ENCODE measurements around the gene DYSF. TPM values are rescaled to one million over a fixed set of nuclear protein-coding genes. Genes with fewer than 3 reads are reported as not detected.

The DYSF gene
- total RNA-seq, 1 experiment from 2014 or later: 5.5 TPM

GRCh38 chr2:71419145-71419544 is 34.2 kb upstream of the DYSF start:
- Histone ChIP-seq H3T11ph (ENCODE audit: low read length) (no peak overlapping the region), H2BK20ac (ENCODE audit: low read depth, low read length, poor library complexity, severe bottlenecking) (no peak overlapping the region), H3K4me1 (ENCODE audit: insufficient read depth, low read length) (no peaks in the 10 kb centered on the region), H3K56ac (ENCODE audit: insufficient read length, low read depth, low read length) (no peak overlapping the region), H4K5ac (ENCODE audit: insufficient read length, low read depth, low read length) (no peak overlapping the region), H4K8ac (replicated peaks; ENCODE audit: insufficient read length, low read depth, low read length) (no peak overlapping the region), H3K79me2 (ENCODE audit: insufficient read depth, low read length) (no peaks in the 10 kb centered on the region), H3K18ac (ENCODE audit: insufficient read length, low read depth, low read length) (no peak overlapping the region), H3K9me3 (ENCODE audit: control insufficient read depth, low read depth, low read length) (no peaks in the 10 kb centered on the region), H2BK120ac (ENCODE audit: low read depth, low read length, poor library complexity, severe bottlenecking) (no peak overlapping the region), H2BK5ac (ENCODE audit: insufficient read length, low read length) (no peak overlapping the region), H3K4ac (ENCODE audit: low read depth, low read length) (no peak overlapping the region), H3K27ac (ENCODE audit: insufficient read length, low read depth, low read length) (no peak overlapping the region), H4K91ac (ENCODE audit: insufficient read length, low read depth, low read length) (no peak overlapping the region), H2AK5ac (ENCODE audit: insufficient read length, low read length) (no peak overlapping the region), H3K79me1 (ENCODE audit: insufficient read depth, low read depth, low read length, poor library complexity, severe bottlenecking) (no peaks in the 10 kb centered on the region), H3K9ac (ENCODE audit: extremely low read depth, insufficient read length, low read length) (no peak overlapping the region), H3K23me2 (ENCODE audit: insufficient read length, low read depth, low read length, poor library complexity, severe bottlenecking) (no peaks in the 10 kb centered on the region), H4K20me1 (ENCODE audit: control insufficient read depth, insufficient read depth, insufficient read length) (no peaks in the 10 kb centered on the region), H2BK12ac (ENCODE audit: insufficient read length, low read depth, low read length) (no peak overlapping the region), H2AFZ (ENCODE audit: low read length) (no peak overlapping the region), H3K27me3 (ENCODE audit: insufficient read depth, low read length) (no peaks in the 10 kb centered on the region), H2BK15ac (ENCODE audit: low read depth, low read length) (no peak overlapping the region), H3K14ac (ENCODE audit: insufficient read depth, low read length) (no peak overlapping the region), H3K4me2 (ENCODE audit: insufficient read depth, insufficient read length, low read length) (no peak overlapping the region), H3K23ac (ENCODE audit: insufficient read length, low read depth, low read length) (no peak overlapping the region)
- H3K9me3 Mint-ChIP-seq: no peaks in the 10 kb centered on the region
- peak overlapping the region in 1 of 3 experiments; percentile 42; a peak in 2 of 7 replicates for H3K27ac Mint-ChIP-seq
- DNase-seq: no peak
- H3K36me3 Mint-ChIP-seq (ENCODE audit: insufficient read depth in 1 of 3, low read depth in 3 of 3): peaks cover 9 to 23% (median 22%) of the 10 kb centered on the region in 3 experiments; a peak in 6 of 7 replicates
- H3K27me3 Mint-ChIP-seq (ENCODE audit: low read depth): no peaks in the 10 kb centered on the region
- H3K4me3 Mint-ChIP-seq: no peak overlapping the region
- WGBS (ENCODE audit: extremely low coverage, insufficient read length, low lambda C conversion rate): 100% methylated on average over 1 of the region's 4 CpGs
- TF ChIP-seq, protein P1, sequence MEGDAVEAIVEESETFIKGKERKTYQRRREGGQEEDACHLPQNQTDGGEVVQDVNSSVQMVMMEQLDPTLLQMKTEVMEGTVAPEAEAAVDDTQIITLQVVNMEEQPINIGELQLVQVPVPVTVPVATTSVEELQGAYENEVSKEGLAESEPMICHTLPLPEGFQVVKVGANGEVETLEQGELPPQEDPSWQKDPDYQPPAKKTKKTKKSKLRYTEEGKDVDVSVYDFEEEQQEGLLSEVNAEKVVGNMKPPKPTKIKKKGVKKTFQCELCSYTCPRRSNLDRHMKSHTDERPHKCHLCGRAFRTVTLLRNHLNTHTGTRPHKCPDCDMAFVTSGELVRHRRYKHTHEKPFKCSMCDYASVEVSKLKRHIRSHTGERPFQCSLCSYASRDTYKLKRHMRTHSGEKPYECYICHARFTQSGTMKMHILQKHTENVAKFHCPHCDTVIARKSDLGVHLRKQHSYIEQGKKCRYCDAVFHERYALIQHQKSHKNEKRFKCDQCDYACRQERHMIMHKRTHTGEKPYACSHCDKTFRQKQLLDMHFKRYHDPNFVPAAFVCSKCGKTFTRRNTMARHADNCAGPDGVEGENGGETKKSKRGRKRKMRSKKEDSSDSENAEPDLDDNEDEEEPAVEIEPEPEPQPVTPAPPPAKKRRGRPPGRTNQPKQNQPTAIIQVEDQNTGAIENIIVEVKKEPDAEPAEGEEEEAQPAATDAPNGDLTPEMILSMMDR (conservative IDR thresholded peaks at IDR 0.05): no peak
- peaks cover 4 to 13% of the 10 kb centered on the region in 2 experiments for H3K4me1 Mint-ChIP-seq

All from H9 (cell line).